A549 treated with RU486 at 1 μM for 4 hours (cell line): ENCODE data around the gene PDCD1LG2. TPM values are rescaled to one million over a fixed set of nuclear protein-coding genes. Genes with fewer than 3 reads are reported as not detected.

Experiments used
- total RNA-seq: library from RNA; stranded (reverse); fragments of 200-300 nt; extraction: Qiagen RNA extraction; gene quantifications from 5 replicates; pipeline ENCODE4 v1.2.3, GENCODE V29; 2022; ENCODE audit warnings: low read depth

PDCD1LG2 gene
- total RNA-seq = 0.24 to 0.43 TPM (median 0.40 TPM) in 5 replicates

DNA sequence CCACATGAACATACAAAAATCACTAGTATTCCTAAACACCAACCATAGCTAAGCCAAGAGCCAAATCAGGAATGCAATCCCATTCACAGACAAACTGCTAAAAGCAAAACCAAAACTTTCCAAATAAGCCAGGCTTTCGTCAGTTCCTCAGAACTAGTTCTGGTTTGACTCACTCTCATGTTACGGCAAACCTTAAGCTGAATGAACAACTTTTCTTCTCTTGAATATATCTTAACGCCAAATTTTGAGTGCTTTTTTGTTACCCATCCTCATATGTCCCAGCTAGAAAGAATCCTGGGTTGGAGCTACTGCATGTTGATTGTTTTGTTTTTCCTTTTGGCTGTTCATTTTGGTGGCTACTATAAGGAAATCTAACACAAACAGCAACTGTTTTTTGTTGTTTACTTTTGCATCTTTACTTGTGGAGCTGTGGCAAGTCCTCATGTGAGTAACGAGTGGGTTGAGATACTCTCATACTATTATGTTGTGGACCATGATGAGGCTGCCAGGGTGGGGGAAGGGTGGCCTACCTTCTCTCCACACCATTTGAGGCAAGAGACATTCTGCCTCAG, at the start of gene PDCD1LG2:
Gene PDCD1LG2, plus strand, starts transcription at position 172 of the 572 bp plus-strand sequence. CDS start 12,016 bp downstream, outside the sequence.

Other genes starting within 250 kb of the PDCD1LG2 start
- 0.21 to 0.29 TPM (median 0.24 TPM) in 3 of 5 replicates, not detected in the others for gene RLN2, start 205.8 kb upstream of the PDCD1LG2 start, total RNA-seq
- not detected in 5 replicates for gene RLN1, start 170.7 kb upstream of the PDCD1LG2 start, total RNA-seq
- gene PLGRKT, start 72.6 kb upstream of the PDCD1LG2 start, total RNA-seq = 20.0 to 31.6 TPM (median 24.3 TPM) in 5 replicates
- gene CD274, start 60.0 kb upstream of the PDCD1LG2 start, total RNA-seq = 1.3 to 3.2 TPM (median 2.0 TPM) in 5 replicates
- 9.2 to 12.9 TPM (median 12.5 TPM) in 5 replicates for gene RIC1, start 118.6 kb downstream of the PDCD1LG2 start, total RNA-seq